CD4-positive, alpha-beta T cell treated with Interferon alpha-2 for 1 hour (primary cell): ENCODE measurements around the gene SART3.
"Not testable (repeated sequence)": the region's sequence is repeated elsewhere in the genome, so short reads cannot be mapped to it uniquely, and the experiment has no call there.

Experiments
- DNase-seq, 2 donors: peaks; one replicate each; pipeline ENCODE4 v3.0.0-alpha.2; 2020 to 2022

SART3 gene

DNA sequence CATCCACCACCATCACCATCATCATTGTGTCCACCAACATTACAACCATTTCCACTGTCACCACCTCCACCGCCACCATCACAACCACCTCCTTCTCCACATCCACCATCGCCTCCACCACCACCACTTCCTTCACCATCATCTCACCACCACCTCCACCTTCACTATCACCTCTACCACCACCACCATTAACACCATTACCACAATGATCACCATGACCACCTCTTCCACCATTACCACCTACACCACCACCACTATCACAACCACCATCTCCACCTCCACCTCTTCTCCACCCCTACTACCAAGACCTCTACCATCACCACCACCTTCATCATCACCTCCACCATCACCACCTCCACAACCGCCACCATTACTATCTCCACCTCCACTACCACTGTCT lies 17.8 kb upstream of the SART3 start:
- DNase-seq = no peak

DNA sequence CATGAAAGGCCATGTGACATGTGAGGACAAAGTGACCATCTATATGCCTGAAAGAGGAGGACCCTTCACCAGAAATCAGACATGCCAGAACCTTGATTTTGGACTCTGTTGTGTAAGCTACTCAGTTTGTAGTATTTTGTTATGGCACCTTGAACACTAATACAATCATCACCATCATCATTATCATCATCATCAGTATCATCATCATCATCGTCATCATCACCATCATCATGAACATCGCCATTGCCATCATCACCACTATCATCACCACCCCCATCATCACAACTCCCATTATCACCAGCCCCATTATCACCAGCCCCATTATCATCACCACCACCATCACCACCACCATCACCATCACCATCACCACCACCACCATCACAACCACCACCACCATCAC lies 17.3 kb upstream of the SART3 start:
- no peak for DNase-seq

DNA sequence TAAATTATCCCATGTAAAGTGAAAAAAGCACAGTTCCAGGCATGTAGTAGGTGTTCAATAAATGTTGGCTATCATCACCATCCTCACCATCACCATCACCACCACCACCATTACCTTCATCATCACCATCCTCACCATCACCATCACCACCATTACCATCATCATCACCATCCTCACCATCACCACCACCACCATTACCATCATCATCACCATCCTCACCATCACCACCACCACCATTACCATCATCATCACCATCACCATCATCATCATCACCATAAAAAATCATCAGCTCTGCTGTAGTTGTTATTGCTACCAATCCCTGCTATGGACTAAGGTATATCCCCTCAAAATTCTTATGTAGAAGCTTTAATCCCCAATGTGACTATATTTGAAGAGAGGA lies 16.5 kb upstream of the SART3 start:
- no peak for DNase-seq

DNA sequence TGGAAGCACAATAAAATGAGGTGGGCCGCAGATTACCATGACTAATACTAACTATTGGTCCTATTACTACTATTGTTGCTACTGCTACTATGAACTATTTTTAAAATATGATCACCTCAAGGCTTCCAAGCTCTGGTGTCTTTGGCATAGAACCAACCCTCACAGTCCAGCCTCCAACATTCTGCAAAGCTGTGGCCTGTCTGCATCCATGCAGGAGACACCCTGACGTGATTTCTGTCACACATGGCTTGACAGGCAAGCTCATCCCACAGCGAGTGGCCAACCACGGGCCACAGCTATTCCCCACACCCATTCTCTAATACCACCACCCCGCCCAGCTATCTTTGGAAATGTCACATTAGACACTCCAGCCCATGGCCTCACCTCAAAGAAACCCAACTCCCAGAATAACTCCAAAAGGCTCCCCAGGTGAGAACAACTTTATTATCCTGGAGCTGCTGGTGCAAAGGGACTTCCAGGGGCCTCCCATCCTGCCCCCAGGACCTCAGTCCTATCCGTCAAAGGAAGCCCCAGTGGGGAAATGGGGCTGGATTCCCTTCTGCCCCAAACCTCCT lies 15.8 kb upstream of the SART3 start:
- no peak for DNase-seq

DNA sequence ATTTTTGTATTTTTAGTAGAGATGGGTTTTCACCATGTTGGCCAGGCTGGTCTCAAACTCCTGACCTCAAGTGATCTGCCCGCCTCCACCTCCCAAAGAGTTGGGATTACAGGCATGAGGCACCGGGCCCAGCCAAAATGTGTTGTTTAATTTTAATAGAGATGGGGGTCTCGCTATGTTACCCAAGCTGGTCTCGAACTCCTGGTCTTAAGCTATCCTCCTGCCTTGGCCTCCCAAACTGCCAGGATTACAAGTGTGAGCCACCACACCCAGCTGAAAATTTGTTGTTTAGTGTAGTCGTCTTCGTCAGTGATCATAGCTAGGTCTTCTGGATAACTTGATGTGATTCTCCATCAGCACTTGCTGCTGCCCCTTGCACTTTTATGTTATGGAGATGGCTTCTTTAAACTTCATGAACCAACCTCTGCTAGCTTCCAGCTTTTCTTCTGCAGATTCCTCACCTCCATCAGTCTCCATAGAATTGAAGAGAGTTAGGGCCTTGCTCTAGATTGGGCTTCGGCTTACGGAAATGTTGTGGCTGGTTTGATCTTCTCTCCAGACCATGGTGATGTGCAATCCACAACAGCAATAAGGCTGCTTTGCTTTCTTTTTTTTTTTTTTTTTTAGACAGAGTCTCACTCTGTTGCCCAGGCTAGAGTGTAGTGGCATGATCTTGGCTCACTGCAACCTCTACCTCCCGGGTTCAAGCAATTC lies 14.4 kb upstream of the SART3 start:
- DNase-seq = no peak

DNA sequence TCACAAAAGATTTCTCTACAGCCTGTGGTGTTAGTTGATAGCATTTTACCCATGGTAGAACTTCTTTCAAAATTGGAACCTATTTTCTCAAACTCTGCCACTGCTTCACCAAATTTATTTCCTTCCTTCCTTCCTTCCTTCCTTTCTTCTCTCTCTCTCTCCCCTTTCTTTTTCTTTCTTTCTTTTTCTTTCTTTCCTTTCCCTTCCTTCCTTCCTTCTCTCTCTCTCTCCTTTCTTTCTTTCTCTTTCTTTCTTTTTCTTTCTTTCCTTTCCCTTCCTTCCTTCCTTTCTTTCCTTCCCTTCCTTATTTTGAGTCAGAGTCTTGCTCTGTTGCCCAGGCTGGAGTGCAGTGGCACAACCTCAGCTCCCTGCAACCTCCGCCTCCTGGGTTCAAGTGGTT lies 13.3 kb upstream of the SART3 start:
- DNase-seq = not testable (repeated sequence)

DNA sequence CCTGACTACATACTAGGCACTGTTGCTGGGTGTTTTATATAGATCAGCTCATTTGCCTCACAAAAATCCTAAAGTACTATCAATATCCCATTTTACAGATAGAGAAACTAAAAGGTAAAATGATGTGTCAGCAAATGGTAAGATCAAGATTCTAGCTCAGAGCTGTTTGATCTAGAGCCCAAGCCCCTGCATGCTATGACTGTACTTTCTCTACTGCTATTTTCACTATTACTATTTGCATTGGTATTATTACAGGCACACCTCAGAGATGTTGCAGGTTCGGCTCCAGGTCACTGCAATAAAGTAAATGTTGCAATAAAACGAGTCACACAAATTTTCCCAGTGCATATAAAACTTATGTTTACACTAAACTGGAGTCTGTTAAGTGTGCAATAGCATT lies 12.3 kb upstream of the SART3 start:
- no peak for DNase-seq

DNA sequence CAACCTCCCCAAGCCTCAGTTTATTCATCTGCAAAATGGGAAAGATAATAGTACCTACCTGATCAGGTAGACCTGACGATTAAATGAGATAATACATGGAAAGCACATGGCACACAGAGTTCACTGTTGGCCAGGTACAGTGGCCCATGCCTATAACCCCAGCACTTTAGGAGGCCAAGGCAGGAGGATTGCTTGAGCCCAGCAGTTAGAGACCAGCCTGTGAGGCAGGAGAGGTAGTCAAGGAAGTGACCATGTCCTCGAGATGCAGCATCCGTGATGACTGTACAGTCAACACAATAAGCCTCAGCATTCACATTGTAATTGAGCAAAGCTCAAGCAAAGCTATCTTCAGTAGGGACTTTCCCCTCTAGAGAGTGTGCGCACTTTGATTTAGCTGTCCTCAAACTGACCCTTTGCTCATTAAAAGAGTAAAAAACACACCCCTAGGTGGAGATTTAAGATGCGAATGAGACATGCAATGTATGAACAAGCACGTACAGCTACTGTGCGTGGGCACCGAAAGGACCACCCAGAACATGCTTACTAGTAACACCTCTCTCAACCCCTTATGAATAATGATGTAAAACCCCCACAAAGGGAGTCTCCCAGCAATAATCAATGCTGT lies 11.3 kb upstream of the SART3 start:
- no peak for DNase-seq

DNA sequence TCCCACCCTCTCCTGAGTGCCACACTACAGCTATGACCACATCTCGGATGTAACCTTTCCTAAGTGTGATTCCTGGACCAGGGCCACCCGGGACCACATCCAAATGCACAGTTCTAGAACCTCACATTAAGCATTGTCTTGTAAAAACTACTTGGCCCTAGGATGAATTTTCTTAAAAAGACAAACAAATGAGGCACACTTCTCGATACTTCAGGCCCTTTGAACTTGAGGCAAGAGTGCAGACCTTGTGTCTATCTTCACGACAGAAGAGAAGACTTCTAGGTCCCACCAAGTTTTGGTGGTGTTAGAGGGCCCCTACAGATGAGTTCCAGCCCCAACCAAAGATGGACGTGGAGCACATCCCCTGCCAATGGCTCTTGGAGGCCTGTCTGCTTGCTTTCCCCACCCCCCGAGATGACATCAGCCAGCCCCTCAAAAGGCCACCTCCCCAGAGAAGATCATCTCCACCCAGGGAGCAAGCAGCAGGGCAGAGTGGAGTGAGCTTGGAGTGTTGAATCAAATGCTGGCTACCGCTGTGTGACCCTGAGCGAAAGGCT lies 10.7 kb upstream of the SART3 start:
- DNase-seq = no peak

DNA sequence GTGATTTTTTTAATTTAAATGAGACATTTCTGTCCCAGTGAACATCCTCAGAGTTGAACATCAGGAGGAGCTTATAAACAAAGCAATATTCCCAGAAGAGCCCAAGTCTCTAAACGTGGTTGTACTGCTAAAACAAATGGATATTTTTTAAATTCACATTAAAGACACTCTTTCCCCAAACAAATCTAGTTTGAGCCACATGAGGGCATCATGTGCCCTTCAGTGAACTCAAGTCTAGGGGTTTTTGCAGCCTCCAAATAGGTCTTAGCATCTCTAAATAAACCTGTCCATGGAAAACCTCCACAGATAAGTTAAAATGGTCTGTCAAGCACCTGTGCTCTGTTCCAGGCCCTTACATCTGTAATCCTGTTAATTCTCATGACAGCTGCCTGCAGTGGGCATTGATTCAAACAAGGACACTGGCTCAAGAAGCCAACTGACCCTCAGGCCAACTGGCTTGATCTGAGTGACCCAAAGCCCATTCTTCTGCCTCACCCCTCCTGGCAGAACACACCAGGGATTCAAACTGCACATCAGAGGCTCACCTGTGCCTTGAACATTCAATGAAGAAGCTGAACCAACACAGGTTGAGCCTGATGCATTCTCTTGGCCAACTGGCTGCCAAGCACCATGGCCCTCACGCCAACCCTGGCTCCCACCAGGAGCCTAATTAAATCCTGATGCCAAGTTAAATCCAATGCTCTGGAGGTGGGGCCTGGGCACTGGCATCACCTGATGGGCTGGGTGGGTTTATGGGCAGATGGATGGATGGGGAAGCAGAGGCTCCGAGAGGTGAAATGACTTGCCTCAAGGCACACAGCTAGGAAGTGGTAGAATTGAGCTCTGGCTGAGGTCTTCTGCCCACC lies 10.0 kb upstream of the SART3 start:
- DNase-seq = peak in 1 of 2 donors; percentile 26

DNA sequence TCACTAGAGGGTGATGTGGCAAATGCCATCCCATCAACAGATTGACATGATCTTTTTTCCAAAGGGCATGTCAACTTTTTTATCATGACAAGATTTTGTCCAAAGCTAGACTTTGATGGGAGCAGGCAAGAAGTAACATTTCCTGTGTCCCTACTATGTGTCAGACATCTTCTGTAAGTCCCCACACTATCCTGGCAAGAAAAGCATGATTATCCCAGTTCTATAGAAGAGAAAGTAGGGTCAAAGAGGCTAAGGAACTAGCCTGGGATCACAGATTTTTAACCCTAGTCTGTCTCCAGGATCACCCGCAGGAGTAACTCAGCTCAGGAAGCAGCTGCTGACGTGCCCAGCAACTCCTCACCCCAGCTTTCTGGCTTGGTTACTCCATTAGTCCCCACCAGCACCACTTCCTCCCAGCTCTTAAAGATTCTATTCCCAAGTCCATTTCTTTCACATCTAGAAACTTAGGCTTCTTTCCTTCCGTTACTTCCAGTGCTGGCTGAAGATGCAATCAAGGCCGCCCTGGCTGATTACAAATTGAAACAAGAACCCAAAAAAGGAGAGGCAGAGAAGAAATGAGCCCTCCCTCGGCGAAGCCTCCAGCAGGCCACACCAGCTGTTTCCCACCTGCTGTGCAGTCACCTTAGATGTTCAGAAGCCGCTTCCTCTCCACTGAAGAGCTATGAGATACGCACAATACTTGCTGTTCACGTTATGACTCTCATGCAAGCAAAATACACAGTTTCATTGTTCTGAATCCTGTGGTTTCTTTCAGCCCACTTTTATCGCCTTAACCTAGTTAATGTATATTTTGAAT lies 7.6 kb upstream of the SART3 start:
- peak; percentile 66 to 75 for DNase-seq

DNA sequence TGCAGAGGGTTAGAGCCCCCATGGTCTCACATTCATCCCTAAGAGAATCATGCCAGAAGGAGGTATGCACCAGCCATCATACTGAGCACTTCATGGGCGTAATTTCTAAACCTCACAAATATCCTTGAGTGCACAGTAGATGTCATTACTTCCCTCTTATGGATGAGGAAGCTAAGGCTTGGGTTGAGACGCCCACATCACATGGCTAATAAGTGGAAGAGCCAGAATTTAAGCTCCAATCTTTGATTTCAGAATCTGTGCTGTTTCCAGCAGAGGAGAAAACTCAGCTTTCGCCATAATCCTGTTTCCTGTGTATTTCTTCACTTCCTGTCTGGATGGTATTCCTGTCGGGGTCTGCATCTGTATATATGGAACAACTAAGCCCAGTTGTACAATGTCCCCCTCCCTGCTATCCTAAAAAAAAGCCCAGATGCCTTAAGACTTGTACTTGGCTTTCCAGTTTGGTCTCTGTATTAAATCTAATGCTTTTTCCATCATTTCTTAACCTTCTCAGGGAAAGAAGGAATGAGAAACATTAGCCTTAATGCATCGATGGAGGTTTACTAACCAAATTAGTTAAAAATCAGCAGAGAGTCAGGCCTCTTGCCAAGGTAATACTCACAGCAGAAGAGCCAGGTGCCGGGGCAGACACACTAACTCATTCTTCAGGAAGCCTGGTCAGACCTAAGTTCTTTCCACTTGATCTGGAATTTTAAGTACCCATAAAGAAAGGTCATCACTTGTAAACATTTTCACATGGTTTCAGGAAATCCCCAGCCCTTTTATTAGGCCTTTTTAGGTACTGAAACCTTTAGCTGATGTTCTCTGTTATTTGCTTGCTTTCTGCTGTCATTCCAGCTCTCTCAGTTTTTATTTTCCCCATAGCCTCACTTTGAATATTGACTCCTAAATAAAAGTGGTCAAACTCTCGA lies 6.7 kb upstream of the SART3 start:
- DNase-seq = no peak

DNA sequence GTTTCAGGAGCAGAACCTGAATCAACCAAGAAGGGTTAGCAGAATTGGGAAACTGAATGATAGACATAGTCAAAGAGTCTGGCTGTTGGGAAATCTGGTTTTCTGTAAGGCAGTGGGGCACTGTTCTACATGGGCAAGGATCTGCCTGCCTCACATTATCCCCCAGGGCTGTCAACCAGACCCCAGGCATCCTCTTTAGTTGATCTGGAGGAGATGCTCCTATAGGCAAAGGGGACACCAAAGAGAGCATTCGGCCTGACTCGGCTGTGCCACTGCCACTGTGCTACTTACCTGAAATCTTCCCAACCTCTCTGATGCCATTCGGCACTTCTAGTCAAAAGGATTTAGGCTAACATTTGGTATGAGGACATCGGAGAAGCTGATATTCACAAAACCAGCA lies 5.5 kb upstream of the SART3 start:
- no peak for DNase-seq

DNA sequence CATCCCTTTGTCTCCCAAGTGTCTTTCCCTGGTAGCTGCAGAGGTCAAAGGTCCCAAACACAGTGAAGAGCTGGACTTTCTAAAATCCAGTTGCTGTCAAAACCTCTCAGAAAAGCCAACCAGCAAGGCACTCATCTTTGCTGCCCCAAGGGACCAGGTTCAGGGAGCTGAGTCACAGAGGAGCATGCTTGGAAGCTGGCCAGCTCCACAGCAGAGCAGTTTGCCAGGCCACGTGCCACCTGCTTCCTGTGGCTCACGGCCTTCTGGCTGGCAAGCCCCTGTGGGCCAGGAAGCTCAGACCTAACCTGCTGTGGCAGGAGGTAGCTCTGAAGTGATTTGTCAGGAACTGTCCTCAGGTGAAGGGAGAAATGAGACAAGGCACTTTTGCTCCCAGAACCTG lies 5.0 kb upstream of the SART3 start:
- DNase-seq = peak; percentile 52 to 59

DNA sequence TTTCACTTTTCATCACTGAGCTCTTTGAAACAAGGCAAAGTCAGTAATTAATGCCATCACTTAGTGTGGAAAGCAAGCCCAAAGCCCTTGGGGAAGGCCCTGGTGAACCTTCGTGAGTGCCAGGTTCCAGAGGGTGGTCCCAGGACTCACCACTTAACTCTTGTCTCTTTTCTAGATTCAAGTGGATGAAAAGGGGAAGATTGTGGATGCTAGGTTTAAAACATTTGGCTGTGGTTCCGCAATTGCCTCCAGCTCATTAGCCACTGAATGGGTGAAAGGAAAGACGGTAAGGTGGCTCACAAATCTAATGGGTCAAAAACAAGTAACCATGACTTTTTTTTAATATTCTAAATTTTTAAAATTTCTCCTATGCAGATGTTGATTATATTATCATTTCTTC lies 4.2 kb upstream of the SART3 start:
- DNase-seq = no peak

DNA sequence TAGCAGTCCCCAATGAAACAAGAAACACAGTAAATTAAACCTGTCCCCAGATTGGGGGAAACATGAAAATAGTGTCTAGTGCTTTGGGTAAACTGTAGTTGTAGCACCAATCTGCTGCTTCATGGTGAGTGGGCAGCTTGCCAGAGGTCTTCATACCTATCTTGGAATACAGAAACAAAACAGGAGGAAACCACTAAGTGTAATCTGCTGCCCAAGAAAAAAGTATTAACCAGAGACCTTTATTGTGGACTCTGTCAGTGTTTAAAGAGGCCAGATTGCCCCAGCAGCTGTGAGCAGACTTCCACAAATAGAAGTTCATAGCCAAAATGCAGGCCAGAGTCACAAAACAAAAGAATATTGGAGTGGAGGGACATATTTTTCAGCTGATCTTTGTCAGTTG lies 3.8 kb upstream of the SART3 start:
- no peak for DNase-seq

DNA sequence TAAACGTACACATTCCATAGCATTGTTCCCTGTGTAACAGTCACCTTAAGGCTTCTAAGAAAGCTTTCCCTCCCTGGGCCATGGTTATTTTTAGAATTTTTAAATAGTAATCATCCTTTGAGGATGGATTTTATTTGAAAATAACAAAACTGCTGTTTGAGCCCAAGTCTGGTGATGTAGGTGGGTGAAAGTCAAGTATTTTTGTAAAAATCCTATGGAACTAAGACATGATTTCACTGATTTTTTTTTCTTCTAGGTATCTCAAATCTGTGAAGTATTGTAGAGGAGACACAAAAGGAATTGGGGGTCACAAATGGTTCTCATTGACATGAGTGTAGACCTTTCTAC lies 2.8 kb upstream of the SART3 start:
- DNase-seq = no peak

DNA sequence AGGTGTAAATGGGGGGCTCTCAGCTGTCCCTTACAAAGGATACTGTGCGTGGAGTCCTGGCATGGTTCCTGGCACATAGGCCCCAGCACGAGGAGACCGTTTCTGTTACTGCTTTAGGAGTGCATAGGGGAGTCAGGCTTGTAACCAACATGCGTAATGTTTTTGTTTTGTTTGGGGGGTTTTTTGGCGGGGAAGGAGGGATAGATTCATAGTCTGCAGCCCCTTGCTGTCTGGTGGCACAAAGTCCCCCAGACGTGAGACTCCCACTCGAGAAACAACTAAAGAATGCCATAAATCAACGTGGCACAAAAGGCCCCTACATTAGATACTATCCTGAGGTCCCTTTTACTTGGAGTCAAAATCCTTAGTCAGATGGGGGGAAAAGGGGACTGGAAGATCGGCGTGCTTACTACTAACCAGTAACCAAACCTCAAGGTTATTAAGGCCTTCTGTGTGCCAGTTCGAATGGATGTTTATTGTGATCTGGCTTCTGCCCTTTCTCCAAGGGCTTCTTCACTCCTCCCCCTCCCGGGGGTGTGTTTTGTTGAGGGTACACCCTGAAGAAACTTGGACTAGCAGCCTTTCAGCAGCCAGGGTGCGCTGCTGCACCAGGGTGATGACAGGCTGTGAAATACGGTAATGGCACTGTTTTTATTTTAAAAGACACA lies 2.3 kb upstream of the SART3 start:
- DNase-seq = peak; percentile 87 to 91

DNA sequence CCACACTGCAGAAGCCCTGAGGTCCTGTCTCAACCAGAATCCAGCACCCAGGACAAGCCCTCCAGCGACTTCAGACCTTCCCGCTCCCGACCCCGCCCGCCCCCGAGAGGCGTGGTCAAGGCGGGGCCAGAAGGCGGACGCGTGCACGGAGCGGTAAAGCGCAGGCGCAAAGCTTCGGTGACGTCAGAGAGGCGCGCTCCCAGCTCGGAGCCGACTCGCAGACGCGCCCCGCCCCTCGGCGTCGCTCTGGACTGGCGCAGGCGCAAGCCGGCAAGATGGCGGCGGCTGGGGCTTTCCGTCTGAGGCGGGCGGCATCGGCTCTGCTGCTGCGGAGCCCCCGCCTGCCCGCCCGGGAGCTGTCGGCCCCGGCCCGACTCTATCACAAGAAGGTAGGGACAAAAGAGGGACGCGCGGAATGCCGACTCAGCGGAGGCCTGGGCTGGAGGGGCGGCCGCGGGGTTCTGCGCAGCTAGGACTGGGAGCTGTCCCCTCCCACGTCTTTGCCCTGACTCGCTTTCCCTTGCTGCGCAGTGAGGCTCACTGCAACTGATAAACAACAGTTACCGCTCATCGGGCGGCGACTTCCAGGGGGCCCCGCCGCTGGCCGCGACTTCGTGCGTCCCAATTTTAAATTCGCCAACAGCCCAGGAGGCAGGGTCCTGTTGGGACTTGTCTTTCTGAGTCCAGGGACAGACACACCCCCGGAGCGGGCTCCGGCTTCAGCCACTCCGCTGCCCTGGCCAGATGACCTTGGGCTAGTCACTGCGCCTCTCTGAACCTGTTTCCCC lies 1.6 kb upstream of the SART3 start, which contains the start of gene ISCU:
Gene ISCU, plus strand, starts transcription at position 249 of the 788 bp plus-strand sequence. Its CDS starts 27 bp downstream, at position 276.
- peak; percentile 98 to 99 for DNase-seq

DNA sequence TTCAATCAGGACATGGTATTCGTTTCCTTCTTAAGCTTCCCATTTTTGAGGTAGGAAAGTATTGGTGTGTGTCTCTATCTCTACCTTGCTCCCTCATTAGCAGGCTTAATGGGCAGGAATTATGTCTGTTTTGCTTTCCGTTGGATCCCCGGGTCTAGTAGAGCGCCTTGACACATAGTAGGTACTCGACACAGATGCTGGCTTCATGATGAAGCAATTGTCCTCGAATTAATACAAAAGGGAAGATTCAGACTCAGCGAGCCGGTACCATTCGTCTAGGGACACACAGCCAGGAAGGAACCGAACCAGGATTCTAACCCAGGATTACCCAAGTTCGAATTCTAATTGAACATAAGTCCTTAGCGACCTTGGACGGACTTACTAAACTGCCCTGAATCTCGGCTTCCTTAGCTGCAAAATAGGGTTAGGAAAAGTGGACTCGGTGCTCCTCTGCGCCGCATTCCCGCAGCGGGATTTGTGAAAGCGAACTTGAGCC lies 927 bp upstream of the SART3 start:
- DNase-seq = no peak
